Psoas muscle (tissue), 8 donors: ENCODE measurements around the gene CD200R1L. TPM values are rescaled to one million over a fixed set of nuclear protein-coding genes. Genes with fewer than 3 reads are reported as not detected.

Experiments
- ATAC-seq, 4 donors: fragments of 200-7000 bp; cut with Tn5 transposase; one replicate each; pipeline ENCODE4 v1.9.1; 2020; ENCODE audit warnings: moderate library complexity in 3 of 4, mild to moderate bottlenecking in 2 of 4
- DNase-seq, 2 donors: peaks; one replicate each; pipeline ENCODE4 v3.0.0-alpha.2; 2020
- H3K27ac ChIP-seq: fragments of 200-600 bp; one replicate; pipeline ENCODE4 v1.8.0; 2022
- H3K27me3 ChIP-seq, 3 donors: fragments of 200-600 bp in 1 of 3; one replicate each; pipeline versions ENCODE4 v1.6.1 to v1.8.0; 2013 to 2022; ENCODE audit warnings: low read length in 2 of 3, mild to moderate bottlenecking in 2 of 3, moderate library complexity in 1 of 3; ENCODE audit not compliant: insufficient read depth in 3 of 3
- H3K36me3 ChIP-seq, 2 donors: fragments of 200-600 bp in 1 of 2; one replicate each; pipeline versions ENCODE4 v1.6.1 to v1.8.0; 2013 to 2022; ENCODE audit warnings: low read depth in 1 of 2, mild to moderate bottlenecking in 1 of 2, moderate library complexity in 1 of 2; ENCODE audit not compliant: insufficient read depth in 1 of 2
- H3K4me1 ChIP-seq: fragments of 200-600 bp; one replicate; pipeline ENCODE4 v1.8.0; 2022
- H3K4me3 ChIP-seq: fragments of 200-600 bp; one replicate; pipeline ENCODE4 v1.8.0; 2022; ENCODE audit warnings: mild to moderate bottlenecking
- H3K9me3 ChIP-seq: fragments of 200-600 bp; one replicate; pipeline ENCODE4 v1.8.0; 2022
- CTCF ChIP-seq: fragments of 200-600 bp; IDR thresholded peaks from one replicate; pipeline ENCODE4 v1.8.0; 2022; ENCODE audit warnings: antibody characterized with exemption
- WGBS, 3 donors: extraction: QIAGEN DNeasy Blood & Tissue Kit; methylation state at CpG; one replicate each; pipeline versions ENCODE4 v1.1.6 to v1.1.7; 2013; 5-methylcytosine and 5-hydroxymethylcytosine counted together
- intact Hi-C, 2 donors: fragments of 100-400 bp; cut with DNase I; formaldehyde crosslinking; loops; one replicate each; pipeline versions ENCODE4 v1.11.0 to v1.14.2; 2022
- polyA plus RNA-seq, 3 donors: library from polyadenylated mRNA; stranded (reverse); fragments of 200-250 nt; gene quantifications; one replicate each; pipeline ENCODE4 v1.2.3, GENCODE V29; 2013
- total RNA-seq, 4 donors: library from RNA; stranded (reverse); fragmentation: NEBNext Ultra II Directional in 2 of 4; extraction: Animal tissue kit (Norgen Biotek cat#: 25700) in 2 of 4; gene quantifications; one replicate each; pipeline versions ENCODE4 v1.2.1 to v1.2.4, GENCODE V29; 2021 to 2023
- donor health status: healthy with polysubstance abuse.
- donor health status: DM: no; HTN: no; CAD: no; lungs with moderate emphysema.
- donor health status: Bipolar disorder and iron deficiency.
- donor health status: healthy.
- donor health status: DM: yes; HTN: yes; CAD: no.
- donor health status: DM: no; HTN: no; CAD: no.
- donor health status: DM: no; HTN: no; CAD: no.
- donor health status: DM: yes; HTN: yes; CAD: no.

Gene CD200R1L
- total and polyA plus RNA-seq, 7 donors = not detected

- DNase-seq = no peak
- Histone ChIP-seq H3K27ac (peak overlapping the region; percentile 36), H3K36me3 (no peaks in the 10 kb centered on the region), H3K4me3 (no peak overlapping the region), H3K4me1 (no peaks in the 10 kb centered on the region), H3K9me3 (no peaks in the 10 kb centered on the region), H3K27me3 (no peaks in the 10 kb centered on the region)
- no peak for TF ChIP-seq CTCF
- WGBS, 3 donors = 13 to 21% (median 16%) methylated on average over 4 of the region's 4 CpGs
- intact Hi-C loops = no loop called here
- ATAC-seq = peak; percentile 37 to 69 (median 62)
Measured at GRCh38 chr3:112775011-112775742, 71.5 kb downstream of the CD200R1L start.

- DNase-seq (no peak), ATAC-seq (no peak)
- Histone ChIP-seq H3K36me3 (no peaks in the 10 kb centered on the region), H3K27ac (no peak overlapping the region), H3K4me1 (no peaks in the 10 kb centered on the region), H3K27me3 (no peaks in the 10 kb centered on the region), H3K9me3 (no peaks in the 10 kb centered on the region), H3K4me3 (no peak overlapping the region)
- TF ChIP-seq CTCF = no peak
- intact Hi-C loops = no loop called here
- 59 to 85% (median 70%) methylated on average over 6 of the region's 6 CpGs for WGBS, 3 donors
Measured at GRCh38 chr3:112774293-112774926, 72.3 kb downstream of the CD200R1L start.

- no peak overlapping the region for H3K4me3 ChIP-seq
- ATAC-seq = no peak
- no peaks in the 10 kb centered on the region for H3K4me1 ChIP-seq
- H3K27me3 ChIP-seq = no peaks in the 10 kb centered on the region
- no peak for DNase-seq
- no peaks in the 10 kb centered on the region for H3K9me3 ChIP-seq
- intact Hi-C loops = no loop called here
- WGBS, 3 donors = 48 to 61% (median 61%) methylated on average over 6 of the region's 6 CpGs
- H3K27ac ChIP-seq = no peak overlapping the region
- TF ChIP-seq CTCF = no peak
- H3K36me3 ChIP-seq = no peaks in the 10 kb centered on the region
Measured at GRCh38 chr3:112773864-112774263, 72.8 kb downstream of the CD200R1L start.

- Histone ChIP-seq H3K27me3 (no peaks in the 10 kb centered on the region), H3K4me1 (no peaks in the 10 kb centered on the region), H3K4me3 (no peak overlapping the region), H3K36me3 (no peaks in the 10 kb centered on the region), H3K27ac (no peak overlapping the region), H3K9me3 (no peaks in the 10 kb centered on the region)
- DNase-seq (no peak), ATAC-seq (no peak)
- 96 to 100% (median 100%) methylated on average over 2 of the region's 2 CpGs for WGBS, 3 donors
- TF ChIP-seq CTCF = no peak
- intact Hi-C loops = no loop called here
Measured at GRCh38 chr3:112770951-112771350, 75.7 kb downstream of the CD200R1L start.
